WI38 (cell line): Measurements from ENCODE around the gene ANKRD34C.

ENCODE experiments used
- H3K4me3 ChIP-seq: 2 replicates; pipeline ENCODE4 v1.5.1; 2011; ENCODE audit warnings: low read depth, mild to moderate bottlenecking, control low read depth, low read length
- CTCF ChIP-seq: IDR thresholded peaks from 2 replicates; pipeline ENCODE4 v1.5.1; 2012; ENCODE audit warnings: low read depth, mild to moderate bottlenecking, control low read depth, low read length

The ANKRD34C gene

GRCh38 chr15:79261836-79262235 lies 20.7 kb upstream of the ANKRD34C start:
- no peak for TF ChIP-seq CTCF
- no peak overlapping the region for H3K4me3 ChIP-seq

- H3K4me3 ChIP-seq, result no peak overlapping the region
These were observed 17.4 kb upstream of the ANKRD34C start for GRCh38 chr15:79265167-79265566.

GRCh38 chr15:79265987-79266579 lies 16.4 kb upstream of the ANKRD34C start:
- H3K4me3 ChIP-seq, result no peak overlapping the region
- no peak for TF ChIP-seq CTCF

More at GRCh38 chr15:79265167-79265566, 17.4 kb upstream of the ANKRD34C start:
- TF ChIP-seq CTCF, result no peak

GRCh38 chr15:79283252-79284048 lies 928 bp downstream of the ANKRD34C start:
- TF ChIP-seq CTCF, result no peak
- no peak overlapping the region for H3K4me3 ChIP-seq

GRCh38 chr15:79290642-79291275 lies 8.2 kb downstream of the ANKRD34C start:
- H3K4me3 ChIP-seq, result no peak overlapping the region
- TF ChIP-seq CTCF, result no peak

GRCh38 chr15:79292011-79292410 lies 9.5 kb downstream of the ANKRD34C start:
- H3K4me3 ChIP-seq, result no peak overlapping the region
- TF ChIP-seq CTCF, result no peak

GRCh38 chr15:79294075-79294474 lies 11.6 kb downstream of the ANKRD34C start:
- no peak overlapping the region for H3K4me3 ChIP-seq
- no peak for TF ChIP-seq CTCF
